Measurements from ENCODE around the gene PACSIN2.

The PACSIN2 gene

DNA sequence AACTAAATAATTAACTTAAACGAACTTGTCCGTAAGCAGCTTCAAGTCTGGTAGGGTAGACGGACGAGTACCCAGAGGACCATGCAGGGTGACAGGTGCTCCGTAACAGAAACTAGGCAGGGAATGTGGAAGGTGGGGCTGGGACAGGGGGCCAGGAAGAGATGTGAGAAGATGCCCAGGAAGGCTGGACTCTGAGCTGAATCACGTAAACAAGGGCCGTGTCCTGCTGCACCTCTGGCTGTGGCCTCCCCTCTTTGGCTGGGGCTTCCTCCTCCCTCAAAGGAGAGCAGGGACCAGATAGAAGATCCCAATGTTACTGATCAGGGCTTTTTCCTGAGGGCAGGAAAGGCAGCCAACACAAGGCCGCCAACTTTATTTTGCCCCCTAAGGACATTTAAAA is 47.9 kb downstream of the PACSIN2 start:
- H3K4me3 ChIP-seq (replicated peaks; ENCODE audit: insufficient read depth, low read length): no peak overlapping the region
- DNase-seq (ENCODE audit: low read depth in 1 of 2, low spot score in 1 of 2): no peak
- no peaks in the 10 kb centered on the region for H3K27me3 ChIP-seq (ENCODE audit: insufficient read depth, poor library complexity, severe bottlenecking)
- TF ChIP-seq, protein P1, sequence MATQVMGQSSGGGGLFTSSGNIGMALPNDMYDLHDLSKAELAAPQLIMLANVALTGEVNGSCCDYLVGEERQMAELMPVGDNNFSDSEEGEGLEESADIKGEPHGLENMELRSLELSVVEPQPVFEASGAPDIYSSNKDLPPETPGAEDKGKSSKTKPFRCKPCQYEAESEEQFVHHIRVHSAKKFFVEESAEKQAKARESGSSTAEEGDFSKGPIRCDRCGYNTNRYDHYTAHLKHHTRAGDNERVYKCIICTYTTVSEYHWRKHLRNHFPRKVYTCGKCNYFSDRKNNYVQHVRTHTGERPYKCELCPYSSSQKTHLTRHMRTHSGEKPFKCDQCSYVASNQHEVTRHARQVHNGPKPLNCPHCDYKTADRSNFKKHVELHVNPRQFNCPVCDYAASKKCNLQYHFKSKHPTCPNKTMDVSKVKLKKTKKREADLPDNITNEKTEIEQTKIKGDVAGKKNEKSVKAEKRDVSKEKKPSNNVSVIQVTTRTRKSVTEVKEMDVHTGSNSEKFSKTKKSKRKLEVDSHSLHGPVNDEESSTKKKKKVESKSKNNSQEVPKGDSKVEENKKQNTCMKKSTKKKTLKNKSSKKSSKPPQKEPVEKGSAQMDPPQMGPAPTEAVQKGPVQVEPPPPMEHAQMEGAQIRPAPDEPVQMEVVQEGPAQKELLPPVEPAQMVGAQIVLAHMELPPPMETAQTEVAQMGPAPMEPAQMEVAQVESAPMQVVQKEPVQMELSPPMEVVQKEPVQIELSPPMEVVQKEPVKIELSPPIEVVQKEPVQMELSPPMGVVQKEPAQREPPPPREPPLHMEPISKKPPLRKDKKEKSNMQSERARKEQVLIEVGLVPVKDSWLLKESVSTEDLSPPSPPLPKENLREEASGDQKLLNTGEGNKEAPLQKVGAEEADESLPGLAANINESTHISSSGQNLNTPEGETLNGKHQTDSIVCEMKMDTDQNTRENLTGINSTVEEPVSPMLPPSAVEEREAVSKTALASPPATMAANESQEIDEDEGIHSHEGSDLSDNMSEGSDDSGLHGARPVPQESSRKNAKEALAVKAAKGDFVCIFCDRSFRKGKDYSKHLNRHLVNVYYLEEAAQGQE (IDR thresholded peaks at IDR 0.05; ENCODE audit: insufficient replicate concordance, low read depth): no peak
- TF ChIP-seq POLR2AphosphoS5 (IDR thresholded peaks at IDR 0.05; ENCODE audit: low read depth): no peak
- H3K27ac ChIP-seq (replicated peaks): no peak overlapping the region

DNA sequence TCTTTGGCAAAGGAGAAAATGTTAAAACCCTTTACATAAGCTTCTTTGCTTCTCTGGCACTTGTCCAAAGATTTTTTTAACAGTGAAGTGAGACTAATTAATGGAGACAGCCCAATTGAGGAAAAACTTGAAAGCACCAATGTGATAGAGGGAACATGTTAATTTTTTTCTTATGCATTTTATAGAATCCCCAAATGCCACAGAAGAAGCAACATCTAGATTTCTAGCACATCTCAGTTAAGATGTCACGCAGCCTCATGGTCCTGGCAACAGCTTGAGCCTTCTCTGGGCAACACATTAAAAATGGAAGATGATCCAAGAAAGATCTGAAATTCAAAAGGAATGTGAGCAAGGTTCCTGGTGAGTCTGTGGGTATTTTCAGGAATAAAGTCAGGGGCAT is 48.5 kb downstream of the PACSIN2 start:
- Histone ChIP-seq H3K27ac (replicated peaks) (no peak overlapping the region), H3K4me3 (replicated peaks; ENCODE audit: insufficient read depth, low read length) (no peak overlapping the region), H3K27me3 (ENCODE audit: insufficient read depth, poor library complexity, severe bottlenecking) (no peaks in the 10 kb centered on the region)
- TF ChIP-seq, protein P2, sequence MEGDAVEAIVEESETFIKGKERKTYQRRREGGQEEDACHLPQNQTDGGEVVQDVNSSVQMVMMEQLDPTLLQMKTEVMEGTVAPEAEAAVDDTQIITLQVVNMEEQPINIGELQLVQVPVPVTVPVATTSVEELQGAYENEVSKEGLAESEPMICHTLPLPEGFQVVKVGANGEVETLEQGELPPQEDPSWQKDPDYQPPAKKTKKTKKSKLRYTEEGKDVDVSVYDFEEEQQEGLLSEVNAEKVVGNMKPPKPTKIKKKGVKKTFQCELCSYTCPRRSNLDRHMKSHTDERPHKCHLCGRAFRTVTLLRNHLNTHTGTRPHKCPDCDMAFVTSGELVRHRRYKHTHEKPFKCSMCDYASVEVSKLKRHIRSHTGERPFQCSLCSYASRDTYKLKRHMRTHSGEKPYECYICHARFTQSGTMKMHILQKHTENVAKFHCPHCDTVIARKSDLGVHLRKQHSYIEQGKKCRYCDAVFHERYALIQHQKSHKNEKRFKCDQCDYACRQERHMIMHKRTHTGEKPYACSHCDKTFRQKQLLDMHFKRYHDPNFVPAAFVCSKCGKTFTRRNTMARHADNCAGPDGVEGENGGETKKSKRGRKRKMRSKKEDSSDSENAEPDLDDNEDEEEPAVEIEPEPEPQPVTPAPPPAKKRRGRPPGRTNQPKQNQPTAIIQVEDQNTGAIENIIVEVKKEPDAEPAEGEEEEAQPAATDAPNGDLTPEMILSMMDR (IDR thresholded peaks at IDR 0.05; ENCODE audit: insufficient read depth, low read length): no peak
- TF ChIP-seq POLR2AphosphoS5 (IDR thresholded peaks at IDR 0.05; ENCODE audit: low read depth) (no peak), SPI1 (IDR thresholded peaks at IDR 0.05; ENCODE audit: borderline replicate concordance, low read depth) (no peak), GABPA (IDR thresholded peaks at IDR 0.05; ENCODE audit: low read depth) (no peak)
- TF ChIP-seq, protein P1 (IDR thresholded peaks at IDR 0.05; ENCODE audit: insufficient replicate concordance, low read depth): no peak
- DNase-seq (ENCODE audit: low read depth in 1 of 2, low spot score in 1 of 2): no peak

DNA sequence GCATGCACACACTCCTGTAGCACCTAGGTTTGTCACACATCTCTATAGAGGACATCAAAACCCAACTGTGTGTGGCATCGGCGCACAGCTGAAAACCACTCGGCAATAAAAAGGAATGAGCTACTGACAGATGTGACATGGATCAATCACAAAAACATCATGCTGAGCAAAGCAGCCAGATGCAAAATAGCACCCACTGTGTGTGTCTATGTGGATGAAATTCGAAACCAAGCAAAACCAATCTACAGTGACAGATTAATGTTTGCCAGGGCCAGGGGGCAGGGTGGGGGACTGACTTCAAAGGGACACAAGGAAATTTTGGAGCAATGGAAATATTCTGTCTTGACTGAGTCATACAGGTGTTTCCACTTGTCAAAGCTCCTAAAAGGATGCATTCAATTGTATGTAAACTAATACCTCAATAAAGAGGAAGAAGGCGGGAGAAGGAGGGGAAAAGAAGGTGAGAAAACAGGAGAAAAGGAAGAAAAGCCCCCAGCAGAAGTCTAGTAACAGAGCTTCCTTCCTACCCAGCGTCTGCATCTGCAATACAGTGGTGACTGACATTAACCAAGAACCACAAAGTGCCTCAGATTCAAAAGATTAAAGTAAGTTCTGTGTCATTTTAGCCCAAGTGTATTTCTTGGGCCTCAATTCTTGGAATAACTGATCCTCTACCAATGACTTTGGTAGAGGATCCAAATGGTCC is 49.8 kb downstream of the PACSIN2 start:
- no peak for DNase-seq (ENCODE audit: low read depth in 1 of 2, low spot score in 1 of 2)
- Histone ChIP-seq H3K4me3 (replicated peaks; ENCODE audit: insufficient read depth, low read length) (no peak overlapping the region), H3K27me3 (ENCODE audit: insufficient read depth, poor library complexity, severe bottlenecking) (no peaks in the 10 kb centered on the region), H3K27ac (replicated peaks) (no peak overlapping the region)
- no peak for TF ChIP-seq SPI1 (IDR thresholded peaks at IDR 0.05; ENCODE audit: borderline replicate concordance, low read depth)
- TF ChIP-seq POLR2AphosphoS5 (IDR thresholded peaks at IDR 0.05; ENCODE audit: low read depth): no peak
- TF ChIP-seq, protein P2 (IDR thresholded peaks at IDR 0.05; ENCODE audit: insufficient read depth, low read length): no peak
- TF ChIP-seq, protein P1 (IDR thresholded peaks at IDR 0.05; ENCODE audit: insufficient replicate concordance, low read depth): no peak
- no peak for TF ChIP-seq GABPA (IDR thresholded peaks at IDR 0.05; ENCODE audit: low read depth)
